WTC11 (cell line): ENCODE measurements around the gene VWA8. TPM values are rescaled to one million over a fixed set of nuclear protein-coding genes. Genes with fewer than 3 reads are reported as not detected.

ENCODE experiments used
- ATAC-seq: fragments of 200-7000 bp; cut with Tn5 transposase; 2 replicates; pipeline ENCODE4 v1.10.0; 2021; ENCODE audit warnings: mild to moderate bottlenecking, moderate library complexity
- CTCF ChIA-PET: fragments of 300-600 bp; sonication (Branson Sonifier 250); formaldehyde crosslinking; loops from one replicate; lab custom pipeline; 2021; ENCODE audit warnings: antibody characterized with exemption; lab: Charles Lee
- POLR2A ChIA-PET: fragments of 350-600 bp; sonication (Branson Sonifier 250); formaldehyde crosslinking; loops from one replicate; lab custom pipeline; 2021; ENCODE audit warnings: antibody characterized with exemption; lab: Charles Lee
- DNase-seq: peaks from one replicate; pipeline ENCODE4 v3.0.0; 2021; ENCODE audit warnings: low spot score
- H3K27ac Mint-ChIP-seq: 2 replicates; pipeline ENCODE4 v1.8.0; 2021; ENCODE audit warnings: mixed read lengths
- H3K27me3 Mint-ChIP-seq: 2 replicates; pipeline ENCODE4 v1.8.0; 2021; ENCODE audit warnings: low read depth, mild to moderate bottlenecking, moderate library complexity, mixed read lengths
- H3K36me3 Mint-ChIP-seq: 2 replicates; pipeline ENCODE4 v1.8.0; 2021; ENCODE audit warnings: mixed read lengths
- H3K4me1 Mint-ChIP-seq: 2 replicates; pipeline ENCODE4 v1.8.0; 2022; ENCODE audit warnings: mixed read lengths
- H3K4me3 Mint-ChIP-seq: 2 replicates; pipeline ENCODE4 v1.8.0; 2021; ENCODE audit warnings: mild to moderate bottlenecking, moderate library complexity, mixed read lengths
- H3K9me3 Mint-ChIP-seq: 2 replicates; pipeline ENCODE4 v1.8.0; 2021; ENCODE audit warnings: mixed read lengths
- CBFB ChIP-seq: sonication (generic); formaldehyde crosslinking; IDR thresholded peaks from 2 replicates; pipeline ENCODE4 v1.8.1; 2022; ENCODE audit warnings: mild to moderate bottlenecking, low read depth, missing genetic modification reagents
- CREB1 ChIP-seq: sonication (generic); formaldehyde crosslinking; IDR thresholded peaks from 2 replicates; pipeline ENCODE4 v1.8.0; 2023; ENCODE audit warnings: mild to moderate bottlenecking, missing genetic modification reagents
- CREM ChIP-seq: sonication (generic); formaldehyde crosslinking; IDR thresholded peaks from 2 replicates; pipeline ENCODE4 v1.8.1; 2022; ENCODE audit warnings: mild to moderate bottlenecking, missing genetic modification reagents, moderate library complexity
- ESRRA ChIP-seq: sonication (generic); formaldehyde crosslinking; IDR thresholded peaks from 2 replicates; pipeline ENCODE4 v1.8.1; 2022; ENCODE audit warnings: mild to moderate bottlenecking, missing genetic modification reagents, borderline replicate concordance
- IRF2 ChIP-seq: sonication (generic); formaldehyde crosslinking; IDR thresholded peaks from 2 replicates; pipeline ENCODE4 v1.8.0; 2022; ENCODE audit warnings: low read depth, missing genetic modification reagents, borderline replicate concordance
- JAZF1 ChIP-seq: fragments of 250-450 bp; sonication (Bioruptor Pico); IDR thresholded peaks from 2 replicates; pipeline ENCODE4 v1.9.0; 2021; ENCODE audit warnings: moderate library complexity, mild to moderate bottlenecking, inconsistent platforms
- KAT7 ChIP-seq: sonication (generic); formaldehyde crosslinking; IDR thresholded peaks from 2 replicates; pipeline ENCODE4 v1.8.1; 2023; ENCODE audit warnings: missing genetic modification reagents, mild to moderate bottlenecking, borderline replicate concordance
- MXD4 ChIP-seq: fragments of 250-450 bp; sonication (Bioruptor Pico); IDR thresholded peaks from 2 replicates; pipeline ENCODE4 v1.8.0; 2021; ENCODE audit warnings: mild to moderate bottlenecking, moderate library complexity, borderline replicate concordance
- NFATC4 ChIP-seq: fragments of 250-450 bp; sonication (Bioruptor Pico); IDR thresholded peaks from 2 replicates; pipeline ENCODE4 v1.9.0; 2021; ENCODE audit warnings: mild to moderate bottlenecking
- NFE2L1 ChIP-seq: sonication (generic); formaldehyde crosslinking; IDR thresholded peaks from 2 replicates; pipeline ENCODE4 v1.8.1; 2023; ENCODE audit warnings: missing genetic modification reagents
- OVOL2 ChIP-seq: fragments of 250-450 bp; sonication (Bioruptor Pico); IDR thresholded peaks from 2 replicates; pipeline ENCODE4 v1.9.0; 2021; ENCODE audit warnings: mild to moderate bottlenecking, borderline replicate concordance
- TEAD1 ChIP-seq: sonication (generic); formaldehyde crosslinking; IDR thresholded peaks from 2 replicates; pipeline ENCODE4 v1.8.0; 2022; ENCODE audit warnings: mild to moderate bottlenecking, missing genetic modification reagents
- ZNF219 ChIP-seq: sonication (generic); formaldehyde crosslinking; IDR thresholded peaks from 2 replicates; pipeline ENCODE4 v1.8.0; 2023; ENCODE audit warnings: missing genetic modification reagents, mild to moderate bottlenecking, borderline replicate concordance
- ZNF317 ChIP-seq: sonication (generic); formaldehyde crosslinking; IDR thresholded peaks from 2 replicates; pipeline ENCODE4 v1.8.1; 2023; ENCODE audit warnings: low read depth, mild to moderate bottlenecking, moderate library complexity, missing genetic modification reagents, borderline replicate concordance
- ZNF396 ChIP-seq: fragments of 250-450 bp; sonication (Bioruptor Pico); IDR thresholded peaks from 2 replicates; pipeline ENCODE4 v1.8.0; 2021; ENCODE audit warnings: mild to moderate bottlenecking, moderate library complexity, borderline replicate concordance
- ZNF423 ChIP-seq: fragments of 250-450 bp; sonication (Bioruptor Pico); IDR thresholded peaks from 2 replicates; pipeline ENCODE4 v2.1.2; 2022; ENCODE audit warnings: mild to moderate bottlenecking, moderate library complexity
- total RNA-seq: library from RNA; stranded (reverse); gene quantifications from 3 replicates; pipeline ENCODE4 v1.2.3, GENCODE V29; 2021
- TF ChIP-seq, protein P1 (sequence below): sonication (generic); formaldehyde crosslinking; IDR thresholded peaks from 2 replicates; pipeline ENCODE4 v1.8.0; 2022; ENCODE audit warnings: mild to moderate bottlenecking, missing genetic modification reagents
- TF ChIP-seq, protein P2 (sequence below): sonication (generic); formaldehyde crosslinking; IDR thresholded peaks from 2 replicates; pipeline ENCODE4 v1.8.1; 2022; ENCODE audit warnings: mild to moderate bottlenecking, moderate library complexity, missing genetic modification reagents
- TF ChIP-seq, protein P3 (sequence below): sonication (generic); formaldehyde crosslinking; IDR thresholded peaks from 2 replicates; pipeline ENCODE4 v1.8.0; 2022; ENCODE audit warnings: mild to moderate bottlenecking, missing genetic modification reagents
- TF ChIP-seq, protein P4 (sequence below): sonication (generic); formaldehyde crosslinking; IDR thresholded peaks from 2 replicates; pipeline ENCODE4 v1.8.1; 2023; ENCODE audit warnings: mild to moderate bottlenecking, missing genetic modification reagents
- TF ChIP-seq, protein P5 (sequence below): sonication (generic); formaldehyde crosslinking; IDR thresholded peaks from 2 replicates; pipeline ENCODE4 v1.8.1; 2022; ENCODE audit warnings: low read depth, missing genetic modification reagents, borderline replicate concordance

VWA8 gene
- total RNA-seq, 1 experiment from 2014 or later: 19.9 TPM

DNA sequence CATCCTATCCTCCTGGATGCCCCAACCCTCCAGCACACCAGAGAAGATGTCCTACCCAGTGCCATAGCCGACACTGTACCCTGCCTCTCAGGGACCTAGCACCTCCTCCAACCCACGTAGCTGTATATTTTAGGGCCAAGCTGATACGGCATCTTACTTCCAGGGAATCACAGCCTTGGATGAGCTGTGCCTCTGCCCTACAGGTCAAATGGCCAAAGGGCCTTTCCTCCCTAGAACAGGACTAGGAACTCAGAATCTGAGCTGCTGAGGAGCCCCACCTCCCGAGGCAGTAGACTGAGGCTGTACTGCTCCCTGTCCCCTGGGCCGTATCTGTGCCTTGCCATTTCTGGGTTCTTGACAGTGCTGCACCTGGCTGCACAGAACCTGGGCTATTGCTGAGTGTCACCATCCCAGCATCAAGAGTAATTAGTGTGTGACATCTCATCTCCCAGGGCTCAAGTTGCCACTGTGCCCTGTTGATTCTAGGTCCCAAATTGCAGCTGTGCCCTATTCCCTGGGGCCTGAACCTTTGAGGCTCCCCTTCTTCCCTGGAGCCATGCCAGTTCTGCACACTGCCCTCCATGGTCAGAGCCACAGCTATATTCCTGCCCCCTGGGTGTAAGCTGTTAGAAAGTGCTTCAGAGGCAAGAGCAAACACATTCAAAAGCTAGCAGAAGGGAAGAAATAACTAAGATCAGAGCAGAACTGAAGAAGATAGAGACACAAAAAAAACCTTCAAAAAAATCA, 41.0 kb downstream of the VWA8 start (continued):
- TF ChIP-seq, protein P1, sequence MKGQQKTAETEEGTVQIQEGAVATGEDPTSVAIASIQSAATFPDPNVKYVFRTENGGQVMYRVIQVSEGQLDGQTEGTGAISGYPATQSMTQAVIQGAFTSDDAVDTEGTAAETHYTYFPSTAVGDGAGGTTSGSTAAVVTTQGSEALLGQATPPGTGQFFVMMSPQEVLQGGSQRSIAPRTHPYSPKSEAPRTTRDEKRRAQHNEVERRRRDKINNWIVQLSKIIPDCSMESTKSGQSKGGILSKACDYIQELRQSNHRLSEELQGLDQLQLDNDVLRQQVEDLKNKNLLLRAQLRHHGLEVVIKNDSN (CRISPR knock-in tag): no peak
- TF ChIP-seq IRF2 (CRISPR knock-in tag): no peak
- no peak for TF ChIP-seq CBFB (CRISPR knock-in tag)
- TF ChIP-seq, protein P2, sequence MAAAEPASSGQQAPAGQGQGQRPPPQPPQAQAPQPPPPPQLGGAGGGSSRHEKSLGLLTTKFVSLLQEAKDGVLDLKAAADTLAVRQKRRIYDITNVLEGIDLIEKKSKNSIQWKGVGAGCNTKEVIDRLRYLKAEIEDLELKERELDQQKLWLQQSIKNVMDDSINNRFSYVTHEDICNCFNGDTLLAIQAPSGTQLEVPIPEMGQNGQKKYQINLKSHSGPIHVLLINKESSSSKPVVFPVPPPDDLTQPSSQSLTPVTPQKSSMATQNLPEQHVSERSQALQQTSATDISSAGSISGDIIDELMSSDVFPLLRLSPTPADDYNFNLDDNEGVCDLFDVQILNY (CRISPR knock-in tag): no peak
- no peak for TF ChIP-seq ZNF219 (CRISPR knock-in tag)
- TF ChIP-seq ZNF396 (CRISPR knock-in tag): no peak
- TF ChIP-seq CREB1 (CRISPR knock-in tag): no peak

DNA sequence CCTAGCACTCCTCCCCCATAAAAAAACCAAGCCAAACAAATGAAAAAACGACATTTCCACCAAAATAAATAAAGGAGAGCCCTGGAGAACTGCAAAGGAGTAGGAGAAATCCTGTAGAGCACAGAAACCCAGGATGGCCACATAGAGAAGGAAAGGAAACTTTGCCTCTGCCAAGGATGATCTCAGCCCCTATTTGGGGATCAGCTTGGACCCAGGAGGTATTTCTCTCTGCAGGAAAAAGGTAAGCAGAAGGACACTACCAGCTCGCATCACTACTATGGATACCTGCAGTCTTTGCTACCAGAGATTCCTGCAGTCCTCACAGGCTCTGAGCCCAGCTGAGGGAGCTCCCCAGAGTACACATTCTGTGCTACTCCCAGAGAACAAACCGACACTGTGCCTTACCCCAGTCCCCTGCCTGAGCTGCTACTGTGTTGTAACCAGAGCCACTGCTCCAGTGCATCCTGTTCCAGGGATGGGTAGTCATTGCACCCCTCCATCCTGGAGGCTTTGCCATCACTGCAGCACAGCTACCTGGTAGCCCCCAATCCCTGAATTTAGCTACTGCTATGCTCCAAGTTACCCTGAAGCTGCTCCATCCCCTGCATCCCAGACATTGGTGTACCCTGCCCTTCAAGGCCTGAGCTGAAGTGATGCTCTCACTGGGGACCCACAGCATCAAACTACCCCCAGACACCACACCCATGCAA, 41.7 kb downstream of the VWA8 start:
- Mint-ChIP-seq H3K4me1 (peaks cover 24% of the 10 kb centered on the region), H3K27ac (no peak overlapping the region; the same call in 1 of the 2 replicates), H3K9me3 (peaks cover 21% of the 10 kb centered on the region), H3K4me3 (no peak overlapping the region), H3K27me3 (no peaks in the 10 kb centered on the region), H3K36me3 (peaks cover 24% of the 10 kb centered on the region)
- TF ChIP-seq ZNF317 (CRISPR knock-in tag) (no peak), TEAD1 (CRISPR knock-in tag) (no peak), NFATC4 (no peak), JAZF1 (no peak), KAT7 (CRISPR knock-in tag) (no peak), ZNF423 (no peak), NFE2L1 (no peak), MXD4 (CRISPR knock-in tag) (no peak), ESRRA (CRISPR knock-in tag) (no peak), CREM (no peak), OVOL2 (CRISPR knock-in tag) (no peak)
- TF ChIP-seq, protein P3, sequence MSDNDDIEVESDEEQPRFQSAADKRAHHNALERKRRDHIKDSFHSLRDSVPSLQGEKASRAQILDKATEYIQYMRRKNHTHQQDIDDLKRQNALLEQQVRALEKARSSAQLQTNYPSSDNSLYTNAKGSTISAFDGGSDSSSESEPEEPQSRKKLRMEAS (CRISPR knock-in tag): no peak
- TF ChIP-seq, protein P4, sequence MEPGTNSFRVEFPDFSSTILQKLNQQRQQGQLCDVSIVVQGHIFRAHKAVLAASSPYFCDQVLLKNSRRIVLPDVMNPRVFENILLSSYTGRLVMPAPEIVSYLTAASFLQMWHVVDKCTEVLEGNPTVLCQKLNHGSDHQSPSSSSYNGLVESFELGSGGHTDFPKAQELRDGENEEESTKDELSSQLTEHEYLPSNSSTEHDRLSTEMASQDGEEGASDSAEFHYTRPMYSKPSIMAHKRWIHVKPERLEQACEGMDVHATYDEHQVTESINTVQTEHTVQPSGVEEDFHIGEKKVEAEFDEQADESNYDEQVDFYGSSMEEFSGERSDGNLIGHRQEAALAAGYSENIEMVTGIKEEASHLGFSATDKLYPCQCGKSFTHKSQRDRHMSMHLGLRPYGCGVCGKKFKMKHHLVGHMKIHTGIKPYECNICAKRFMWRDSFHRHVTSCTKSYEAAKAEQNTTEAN (CRISPR knock-in tag): no peak
- TF ChIP-seq, protein P5, sequence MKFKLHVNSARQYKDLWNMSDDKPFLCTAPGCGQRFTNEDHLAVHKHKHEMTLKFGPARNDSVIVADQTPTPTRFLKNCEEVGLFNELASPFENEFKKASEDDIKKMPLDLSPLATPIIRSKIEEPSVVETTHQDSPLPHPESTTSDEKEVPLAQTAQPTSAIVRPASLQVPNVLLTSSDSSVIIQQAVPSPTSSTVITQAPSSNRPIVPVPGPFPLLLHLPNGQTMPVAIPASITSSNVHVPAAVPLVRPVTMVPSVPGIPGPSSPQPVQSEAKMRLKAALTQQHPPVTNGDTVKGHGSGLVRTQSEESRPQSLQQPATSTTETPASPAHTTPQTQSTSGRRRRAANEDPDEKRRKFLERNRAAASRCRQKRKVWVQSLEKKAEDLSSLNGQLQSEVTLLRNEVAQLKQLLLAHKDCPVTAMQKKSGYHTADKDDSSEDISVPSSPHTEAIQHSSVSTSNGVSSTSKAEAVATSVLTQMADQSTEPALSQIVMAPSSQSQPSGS: no peak
- CTCF ChIA-PET: interaction anchor here (1.0 to 1.6 kb wide), 4 partner anchors 9 to 251 kb away, joined by 3 to 4 read pairs (median 3); no protein-coding TSS in a partner anchor
- POLR2A ChIA-PET: no interaction called here
- DNase-seq (no peak), ATAC-seq (peak; percentile 88)
